ENCODE measurements around the gene ADRM1.

Gene ADRM1

GRCh38 chr20:62347445-62347844, 44.6 kb downstream of the ADRM1 start:
- DNase-seq (ENCODE audit: low read depth) = no peak
- no peak overlapping the region for H3K4me3 ChIP-seq (ENCODE audit: low read depth, low read length)
- TF ChIP-seq CTCF (conservative IDR thresholded peaks at IDR 0.05; ENCODE audit: low read depth, low read length) = no peak

DNA sequence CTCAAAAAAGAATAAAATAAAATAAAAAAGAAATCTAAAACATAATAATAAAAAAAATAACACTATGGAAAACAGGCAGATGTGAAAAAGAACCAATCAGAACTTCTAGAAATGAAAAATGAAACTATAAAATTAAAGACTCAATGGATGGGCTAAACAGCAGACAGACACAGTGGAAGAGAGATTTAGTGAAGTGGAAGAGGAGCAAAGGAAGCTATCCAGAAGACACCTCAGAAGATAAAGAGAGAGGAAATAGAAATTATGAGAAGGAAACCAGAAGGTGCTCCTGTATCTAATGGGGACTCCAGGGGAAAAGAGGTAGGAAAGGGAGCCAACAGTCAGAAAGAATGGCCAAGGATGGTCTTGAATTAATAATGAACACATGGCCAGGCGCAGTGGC, 45.8 kb downstream of the ADRM1 start:
- DNase-seq (ENCODE audit: low read depth) = no peak
- no peak for TF ChIP-seq CTCF (conservative IDR thresholded peaks at IDR 0.05; ENCODE audit: low read depth, low read length)

GRCh38 chr20:62349556-62350097, 46.8 kb downstream of the ADRM1 start:
- H3K4me3 ChIP-seq (ENCODE audit: low read depth, low read length) = no peak overlapping the region
- TF ChIP-seq CTCF (conservative IDR thresholded peaks at IDR 0.05; ENCODE audit: low read depth, low read length) = no peak
- no peak for DNase-seq (ENCODE audit: low read depth)

More for the DNA sequence above, 45.8 kb downstream of the ADRM1 start:
- H3K4me3 ChIP-seq (ENCODE audit: low read depth, low read length) = no peak overlapping the region

DNA sequence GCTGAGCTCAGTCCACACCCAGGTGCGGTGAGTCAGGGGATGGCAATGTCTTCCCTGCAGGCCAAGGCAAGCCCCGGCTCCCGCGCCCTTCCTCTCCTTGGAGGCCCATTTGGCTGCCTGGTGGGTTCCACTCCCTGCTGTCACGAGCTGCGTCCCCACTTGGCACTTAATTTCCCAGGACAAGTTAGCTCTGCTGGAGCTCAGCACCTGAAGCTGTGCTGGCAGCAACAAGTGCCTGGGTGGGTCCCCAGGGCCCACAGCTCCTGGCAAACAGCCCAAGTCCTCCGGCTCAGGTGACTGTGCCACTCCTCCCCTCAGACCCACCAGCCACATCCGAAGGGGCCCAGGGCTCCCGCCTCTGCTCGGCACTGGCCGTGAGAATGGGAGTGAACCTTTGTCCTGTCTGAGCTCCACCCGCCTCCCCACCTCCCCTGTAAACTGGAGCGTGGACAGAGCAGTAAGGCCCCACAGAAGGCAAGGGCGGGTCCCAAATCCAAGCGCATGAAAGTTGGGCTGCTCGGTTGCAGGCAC, 47.4 kb downstream of the ADRM1 start:
- H3K4me3 ChIP-seq (ENCODE audit: low read depth, low read length) = no peak overlapping the region
- DNase-seq (ENCODE audit: low read depth) = no peak
- TF ChIP-seq CTCF (conservative IDR thresholded peaks at IDR 0.05; ENCODE audit: low read depth, low read length) = no peak

DNA sequence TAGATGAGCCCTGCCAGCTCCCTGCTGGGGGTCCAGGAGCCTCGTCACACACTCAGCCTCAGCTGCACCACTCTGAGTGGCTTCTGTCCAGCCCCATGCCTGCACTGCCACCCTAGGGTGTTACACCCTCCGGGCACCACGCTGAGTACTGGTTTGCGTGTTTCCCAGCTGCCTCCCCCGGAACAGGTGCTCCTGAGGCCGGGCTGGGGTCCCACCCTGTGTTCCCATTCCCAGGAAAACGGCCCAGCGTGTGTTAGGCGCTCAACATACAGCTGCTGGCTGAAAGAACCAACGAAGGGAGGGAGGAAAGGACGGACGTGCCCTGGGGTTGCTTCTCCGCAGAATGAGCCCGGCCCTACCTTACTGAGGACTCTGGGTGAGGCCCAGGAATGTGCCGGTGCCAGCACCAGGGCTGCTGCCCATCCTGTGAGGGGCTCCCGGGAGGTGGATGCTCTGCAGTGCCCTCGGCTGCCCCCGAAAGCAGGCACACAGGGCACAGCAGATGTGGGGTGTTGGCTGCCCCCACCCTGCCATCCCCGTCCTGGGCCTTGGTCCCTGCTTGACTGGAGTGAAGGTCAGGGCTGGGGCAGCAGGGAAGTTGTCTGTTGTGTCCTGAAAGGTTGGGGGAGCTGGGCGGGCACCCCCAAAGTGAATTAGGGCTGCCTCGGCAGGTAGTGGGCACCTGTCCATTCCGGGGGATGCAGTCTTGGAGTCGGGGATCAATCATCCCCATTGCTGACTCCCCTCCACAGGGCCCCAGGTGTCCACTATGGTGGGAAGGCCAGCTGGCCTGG, 48.0 kb downstream of the ADRM1 start:
- H3K4me3 ChIP-seq (ENCODE audit: low read depth, low read length) = no peak overlapping the region
- no peak for DNase-seq (ENCODE audit: low read depth)
- no peak for TF ChIP-seq CTCF (conservative IDR thresholded peaks at IDR 0.05; ENCODE audit: low read depth, low read length)

DNA sequence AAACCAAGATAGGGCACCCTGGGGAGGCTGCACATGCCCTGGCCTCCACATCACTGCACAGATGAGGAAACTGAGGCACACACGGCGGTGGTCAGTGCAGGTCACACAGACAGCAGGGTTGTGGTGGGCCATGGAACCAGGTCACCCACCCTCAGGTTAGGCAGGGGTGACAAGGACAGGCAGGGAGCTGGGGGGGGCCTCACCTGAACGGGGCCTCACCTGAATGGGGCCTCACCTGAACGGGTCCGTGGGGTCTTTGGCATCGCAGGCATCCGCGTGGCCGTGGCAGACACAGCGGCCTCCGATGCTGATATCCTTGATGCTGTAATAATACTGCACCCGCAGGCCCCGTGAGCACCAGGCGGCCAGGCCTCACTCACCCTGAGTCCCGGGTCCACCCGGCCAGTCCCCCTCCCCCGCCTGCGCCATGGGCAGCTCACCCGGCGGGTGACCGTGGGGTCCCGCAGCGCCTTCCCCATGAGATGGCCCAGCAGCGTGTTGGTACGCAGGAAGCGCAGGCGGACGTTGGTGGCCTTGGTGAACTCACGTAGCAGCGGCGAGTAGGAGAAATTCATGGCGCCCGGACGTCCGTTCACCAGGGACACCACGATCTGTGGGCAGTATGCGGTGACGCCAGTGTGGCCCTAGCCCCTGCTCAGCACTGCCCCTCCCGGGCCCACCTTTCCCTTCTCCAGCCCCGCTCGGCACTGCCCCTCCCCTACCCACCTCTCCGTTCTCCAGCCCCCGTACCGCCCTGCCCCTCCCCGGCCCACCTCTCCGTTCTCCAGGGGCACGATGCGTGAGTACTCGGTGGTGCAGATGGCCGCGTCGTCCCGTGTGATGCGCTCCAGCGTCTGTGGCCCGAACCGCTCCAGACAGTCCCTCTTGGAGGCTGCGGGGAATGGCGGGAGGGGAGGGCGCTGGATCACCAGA, 48.9 kb downstream of the ADRM1 start:
- DNase-seq (ENCODE audit: low read depth) = no peak
- H3K4me3 ChIP-seq (ENCODE audit: low read depth, low read length) = no peak overlapping the region
- TF ChIP-seq CTCF (conservative IDR thresholded peaks at IDR 0.05; ENCODE audit: low read depth, low read length) = no peak
